HG03575 (cell line): ENCODE results near the gene GLT8D1.
"Not testable (repeated sequence)": the region's sequence is repeated elsewhere in the genome, so short reads cannot be mapped to it uniquely, and the experiment has no call there.

ENCODE experiments used
- ATAC-seq: cut with Tn5 transposase; IDR thresholded peaks from one replicate; pipeline ENCODE4 v1.9.1; 2021; ENCODE audit not compliant: unreplicated experiment, insufficient number of reproducible peaks, low FRiP score; ENCODE audit errors: extremely low read depth

Gene GLT8D1, protein sequence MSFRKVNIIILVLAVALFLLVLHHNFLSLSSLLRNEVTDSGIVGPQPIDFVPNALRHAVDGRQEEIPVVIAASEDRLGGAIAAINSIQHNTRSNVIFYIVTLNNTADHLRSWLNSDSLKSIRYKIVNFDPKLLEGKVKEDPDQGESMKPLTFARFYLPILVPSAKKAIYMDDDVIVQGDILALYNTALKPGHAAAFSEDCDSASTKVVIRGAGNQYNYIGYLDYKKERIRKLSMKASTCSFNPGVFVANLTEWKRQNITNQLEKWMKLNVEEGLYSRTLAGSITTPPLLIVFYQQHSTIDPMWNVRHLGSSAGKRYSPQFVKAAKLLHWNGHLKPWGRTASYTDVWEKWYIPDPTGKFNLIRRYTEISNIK

DNA sequence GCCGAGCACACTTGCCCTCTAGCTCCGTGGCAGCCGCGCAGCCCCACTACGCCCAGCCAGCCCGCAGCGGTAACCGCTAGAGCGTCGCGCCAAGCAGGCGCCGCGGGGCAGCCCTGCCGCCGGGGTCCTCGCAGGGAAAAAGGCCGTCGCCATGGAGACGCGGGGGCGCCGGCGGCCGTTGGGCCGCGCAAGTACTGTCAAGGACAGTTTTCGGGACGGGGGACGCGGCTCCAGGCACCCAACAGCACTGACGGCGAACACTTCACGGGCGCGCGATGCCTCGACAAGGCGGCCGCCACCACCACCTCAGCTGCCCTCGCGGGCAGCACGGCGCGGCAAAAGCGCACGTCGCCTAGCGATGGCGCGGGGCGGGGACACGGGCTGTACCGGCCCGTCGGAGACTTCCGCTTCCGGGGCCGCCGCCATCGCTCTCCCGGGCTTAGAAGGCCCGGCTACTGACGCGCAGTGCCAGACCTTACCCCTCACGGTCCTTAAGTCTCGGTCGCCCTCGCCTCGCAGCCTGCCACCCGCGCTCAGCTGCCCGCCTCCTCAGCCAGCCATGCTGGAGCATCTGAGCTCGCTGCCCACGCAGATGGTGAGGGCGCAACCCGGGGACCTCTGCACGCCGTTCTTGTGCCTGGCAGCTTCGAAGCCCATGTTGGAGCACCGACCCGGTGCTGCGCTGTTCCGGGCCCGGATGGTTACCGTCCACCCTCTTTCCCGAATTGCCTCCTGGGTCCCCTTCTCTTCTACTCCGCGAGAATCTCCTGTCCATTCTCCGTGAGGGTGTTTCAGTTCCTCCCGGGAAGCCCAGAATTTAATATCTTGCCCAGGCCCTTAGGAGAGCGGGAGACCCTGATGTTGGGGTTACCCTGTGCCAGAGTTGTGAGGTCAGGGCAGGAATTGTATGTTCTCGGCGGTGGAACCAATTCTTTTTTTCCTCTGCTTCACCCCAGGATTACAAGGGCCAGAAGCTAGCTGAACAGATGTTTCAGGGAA, at the start of gene GLT8D1, which contains the start of gene SPCS1:
GLT8D1 (minus strand) TSS at position 104 of the 999 bp plus-strand sequence. CDS start 5,331 bp downstream, outside the sequence.
SPCS1 (plus strand) TSS at position 419 of the 999 bp plus-strand sequence; CDS start at position 560, 141 bp downstream.
- peak; percentile 24 for ATAC-seq

DNA sequence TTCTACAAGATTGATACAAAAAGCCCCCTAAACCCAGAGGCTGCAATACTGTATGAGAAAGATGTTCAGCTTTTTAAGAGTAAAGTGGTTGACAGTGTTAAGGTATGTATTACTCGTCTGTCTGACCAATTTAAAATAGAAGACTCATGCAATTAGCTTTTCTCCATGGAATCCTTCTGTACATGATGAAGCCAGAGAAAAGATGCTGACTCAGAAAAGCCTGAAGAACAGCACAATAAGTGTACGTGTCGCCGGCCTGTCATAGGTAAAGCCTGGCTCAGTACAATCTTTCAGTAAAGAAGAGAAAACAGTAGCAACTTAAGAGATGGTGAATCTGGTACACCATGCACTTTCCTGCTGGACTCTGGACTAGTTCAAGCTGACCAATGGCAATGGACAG, 48.8 kb upstream of the GLT8D1 start:
- ATAC-seq, result no peak

DNA sequence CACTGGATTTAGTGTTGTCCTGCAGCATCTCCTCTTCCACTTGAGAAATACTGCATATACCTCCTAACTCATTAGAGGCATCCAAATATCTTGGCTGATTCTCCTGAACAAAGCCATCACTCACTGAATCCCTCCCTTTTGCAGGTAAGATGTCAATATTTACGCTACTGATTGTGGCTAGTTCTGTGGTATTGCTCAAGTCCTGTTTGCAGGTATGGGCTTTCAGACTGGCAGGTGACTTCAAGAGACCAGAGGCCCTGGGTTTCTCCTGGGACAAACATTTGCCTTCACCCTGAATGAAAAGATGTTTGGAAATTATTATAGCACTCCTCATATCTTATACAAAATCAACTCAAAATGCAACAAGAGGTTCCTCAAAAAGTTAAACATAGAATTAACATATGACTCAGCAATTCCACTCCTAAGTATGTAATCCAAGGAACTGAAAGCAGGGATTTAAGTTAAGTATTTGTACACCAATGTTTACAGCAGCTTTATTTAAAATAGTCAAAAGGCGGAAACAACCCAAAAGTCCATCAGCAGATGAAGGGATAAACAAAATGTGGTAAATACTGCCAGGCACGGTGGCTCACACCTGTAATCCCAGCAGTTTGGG, 46.6 kb upstream of the GLT8D1 start:
- ATAC-seq, result no peak

DNA sequence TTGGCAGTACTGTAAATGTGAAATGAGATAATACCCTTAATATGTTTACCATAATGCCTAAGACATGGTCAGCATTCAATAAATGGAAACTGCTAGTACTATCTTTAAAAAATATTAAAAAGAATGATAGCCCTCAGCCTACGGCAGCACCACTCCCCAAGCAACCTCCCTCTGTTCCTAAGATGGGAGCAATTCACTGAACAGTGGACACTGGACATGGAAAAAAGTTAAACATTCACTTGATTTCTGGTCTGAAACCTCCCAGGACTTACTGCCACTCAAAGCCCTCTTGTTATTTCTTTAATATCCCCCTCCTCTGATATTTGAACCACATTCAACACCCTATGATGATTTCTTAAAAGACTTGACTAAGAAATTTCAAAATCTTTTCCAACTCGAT, 38.1 kb upstream of the GLT8D1 start:
- no peak for ATAC-seq

DNA sequence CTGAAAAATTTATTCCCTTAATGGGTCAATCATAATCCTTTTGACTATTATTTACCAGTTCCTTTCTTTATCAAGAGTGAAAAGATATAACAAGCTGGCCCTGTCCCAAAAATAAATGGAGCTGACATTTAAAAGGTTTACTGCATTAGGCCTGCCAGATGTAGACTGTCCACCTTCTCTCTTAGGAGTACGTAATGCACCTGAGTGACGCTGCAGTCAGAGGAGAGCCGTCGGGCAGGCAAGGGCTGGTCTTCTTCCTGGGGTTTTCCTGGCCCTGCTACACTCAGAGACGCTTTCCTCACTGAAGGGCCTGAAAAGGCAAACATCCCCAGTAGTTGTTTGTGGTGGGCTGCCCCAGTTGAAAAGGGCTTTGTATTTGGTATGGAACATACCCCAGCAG, 37.6 kb upstream of the GLT8D1 start:
- ATAC-seq, result no peak

DNA sequence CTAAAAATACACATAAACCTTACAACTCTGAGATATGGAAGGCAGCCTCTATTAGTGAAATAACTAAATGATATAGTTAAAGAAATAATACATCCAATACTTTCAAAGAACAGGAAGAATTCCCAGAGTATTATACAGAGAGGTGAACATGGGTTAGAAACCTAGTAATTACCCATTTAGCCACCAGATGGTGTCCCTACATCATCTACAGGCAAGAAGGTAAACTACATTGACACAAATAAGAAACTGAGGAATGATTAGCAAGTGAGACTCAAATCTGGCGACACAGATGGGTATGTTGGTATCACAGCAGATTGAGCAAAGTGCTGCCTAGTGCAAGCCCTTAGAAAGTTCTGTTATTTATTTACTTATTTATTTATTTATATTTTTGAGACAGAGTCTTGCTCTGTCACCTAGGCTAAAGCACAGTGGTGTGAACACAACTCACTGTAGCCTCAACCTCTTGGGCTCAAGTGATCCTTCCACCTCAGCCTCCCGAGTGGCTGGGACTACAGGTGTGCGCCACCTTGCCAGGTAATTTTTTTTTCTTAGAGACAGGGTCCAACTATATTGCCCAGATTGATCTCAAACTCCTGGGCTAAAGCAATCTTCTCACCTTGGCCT, 36.9 kb upstream of the GLT8D1 start:
- ATAC-seq, result no peak

DNA sequence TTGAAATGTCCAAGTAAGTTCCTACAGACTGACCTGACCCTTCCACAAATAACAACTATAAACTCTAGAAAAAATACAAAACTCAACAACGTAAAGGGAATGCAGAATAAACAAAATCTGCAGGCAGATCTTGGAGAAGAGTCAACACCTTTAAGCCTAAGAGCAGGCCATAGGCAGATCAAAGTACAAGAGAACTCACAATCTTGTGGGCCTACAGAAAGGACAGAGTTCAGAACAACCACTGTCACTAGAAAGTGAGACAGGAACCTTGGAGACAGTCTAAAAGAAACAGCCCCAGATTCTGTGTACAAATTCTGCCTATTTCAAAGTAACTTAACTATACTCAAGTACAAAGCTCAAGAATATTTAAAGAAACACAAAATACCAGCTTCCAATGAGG, 34.1 kb upstream of the GLT8D1 start:
- ATAC-seq, result no peak

DNA sequence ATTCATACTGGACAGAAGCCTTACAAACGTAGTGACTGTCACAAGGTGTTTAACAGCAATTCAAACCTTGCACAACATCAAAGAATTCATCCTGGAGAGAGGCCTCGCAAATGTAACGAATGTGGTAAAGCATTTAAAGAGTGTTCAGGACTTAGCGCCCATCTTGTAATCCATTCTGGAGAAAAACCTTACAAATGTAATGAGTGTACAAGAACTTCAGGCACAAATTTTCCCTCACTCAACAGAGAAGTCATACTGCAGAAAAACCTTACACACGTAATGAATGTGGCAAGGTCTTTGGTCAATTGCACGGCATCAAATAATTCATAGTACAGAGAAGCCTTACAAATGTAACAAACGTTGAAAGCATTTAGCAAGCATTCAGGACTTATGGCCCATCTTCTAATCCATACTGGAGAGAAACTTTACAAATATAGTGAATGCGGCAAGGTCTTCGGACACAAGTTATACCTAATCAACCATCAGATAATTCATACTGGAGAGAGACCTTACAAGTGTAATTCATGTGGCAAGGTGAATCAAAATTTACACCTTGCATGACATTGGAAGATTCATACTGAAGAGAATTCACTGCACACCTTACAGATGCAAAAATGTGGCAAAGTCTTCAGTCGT, 27.8 kb upstream of the GLT8D1 start:
- ATAC-seq, result no peak

DNA sequence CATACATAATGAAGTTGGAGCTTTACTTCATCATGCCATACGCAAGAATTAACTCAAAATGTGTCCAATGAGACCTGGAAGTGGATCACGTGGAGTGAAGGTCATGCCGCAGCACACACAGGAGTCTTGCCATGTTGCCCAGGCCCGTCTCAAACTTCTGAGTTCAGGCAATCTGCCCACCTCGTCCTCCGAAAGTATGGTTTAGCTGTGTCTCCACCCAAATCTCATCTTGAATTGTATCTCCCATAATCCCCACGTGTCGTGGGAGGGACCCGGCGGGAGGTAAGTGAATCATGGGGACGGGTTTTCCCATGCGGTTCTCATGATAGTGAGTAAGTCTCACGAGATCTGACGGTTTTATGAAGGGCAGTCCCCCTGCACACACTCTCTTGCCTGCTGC, 26.0 kb upstream of the GLT8D1 start:
- ATAC-seq, result no peak

DNA sequence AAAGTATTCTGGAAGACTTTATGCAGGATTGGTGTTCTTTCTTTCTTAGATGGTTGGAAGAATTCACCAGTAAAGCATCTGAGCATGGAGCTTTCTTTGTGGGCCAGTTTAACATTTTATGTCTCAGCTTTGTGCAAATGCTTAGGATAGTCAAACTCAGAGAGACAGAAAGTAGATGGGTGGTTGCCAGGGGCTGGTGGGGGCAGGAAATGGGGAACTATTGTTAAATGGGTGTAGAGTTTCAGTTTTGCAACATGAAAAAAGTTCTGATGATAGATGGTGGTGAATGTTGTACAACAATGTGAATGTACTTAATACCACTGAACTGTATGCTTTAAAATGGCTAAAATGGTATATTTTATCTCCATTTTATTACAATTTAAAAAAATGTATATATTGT, 25.1 kb upstream of the GLT8D1 start:
- ATAC-seq, result no peak

DNA sequence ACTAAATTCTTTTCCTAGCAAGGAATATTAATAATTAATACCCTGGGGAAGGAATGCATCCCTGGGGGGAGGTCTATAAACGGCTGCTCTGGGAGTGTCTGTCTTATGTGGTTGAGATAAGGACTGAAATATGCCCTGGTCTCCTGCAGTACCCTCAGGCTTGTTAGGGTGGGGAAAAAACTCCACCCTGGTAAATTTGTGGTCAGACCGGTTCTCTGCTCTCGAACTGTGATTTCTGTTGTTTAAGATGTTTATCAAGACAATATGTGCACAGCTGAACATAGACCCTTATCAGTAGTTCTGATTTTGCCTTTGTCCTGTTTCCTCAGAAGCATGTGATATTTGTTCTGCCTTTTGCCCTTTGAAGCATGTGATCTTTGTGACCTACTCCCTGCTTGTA, 23.2 kb upstream of the GLT8D1 start:
- ATAC-seq, result not testable (repeated sequence)

DNA sequence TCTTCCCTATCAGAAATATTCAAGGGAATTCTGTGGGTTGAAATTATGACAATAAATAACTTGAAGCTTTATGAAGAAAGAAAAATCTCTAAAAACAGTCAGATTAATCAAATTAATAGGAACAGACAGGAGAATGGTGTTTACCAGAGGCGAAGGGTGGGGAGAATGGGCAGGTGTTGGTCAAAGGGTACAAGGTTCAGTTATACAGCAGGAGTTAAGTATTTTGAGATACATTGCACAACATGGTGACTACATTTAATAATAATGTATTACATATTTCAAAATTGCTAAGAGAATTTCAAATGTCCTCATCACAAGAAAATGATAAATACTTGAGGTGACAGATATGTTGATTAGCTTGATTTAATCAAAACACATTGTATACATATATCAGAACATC, 18.9 kb upstream of the GLT8D1 start:
- no peak for ATAC-seq

DNA sequence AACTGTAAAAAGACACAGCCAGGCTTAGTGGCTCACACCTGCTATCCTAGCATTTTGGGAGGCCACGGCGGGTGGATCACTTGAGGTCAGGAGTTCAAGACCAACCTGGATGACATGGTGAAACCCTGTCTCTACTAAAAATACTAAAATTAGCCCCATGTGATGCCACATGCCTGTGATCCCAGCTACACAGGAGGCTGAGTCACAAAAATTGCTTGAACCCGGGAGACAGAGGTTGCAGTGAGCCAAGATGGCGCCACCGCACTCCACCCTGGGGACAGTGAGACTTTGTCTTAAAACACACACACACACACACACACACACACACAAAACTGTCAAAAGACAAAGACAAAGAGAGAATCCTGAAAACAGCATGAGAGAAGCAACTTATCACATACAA, 18.3 kb upstream of the GLT8D1 start:
- ATAC-seq, result no peak

DNA sequence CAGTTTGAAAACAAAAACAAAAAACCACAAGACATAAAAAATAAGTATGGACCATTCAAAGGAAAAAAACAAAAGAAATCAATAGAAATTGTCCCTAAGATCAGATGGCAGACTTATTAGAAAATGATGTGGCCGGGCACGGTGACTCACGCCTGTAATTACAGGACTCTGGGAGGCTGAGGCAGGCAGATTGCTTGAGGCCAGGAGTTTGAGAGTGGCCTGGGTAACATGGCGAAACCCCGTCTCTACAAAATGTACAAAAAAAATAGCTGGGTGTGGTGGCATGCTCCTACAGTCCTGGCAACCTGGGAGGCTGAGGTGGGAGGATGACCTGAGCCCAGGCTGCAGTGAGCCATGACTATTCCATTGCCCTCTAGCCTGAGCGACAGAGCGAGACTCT, 16.9 kb upstream of the GLT8D1 start:
- no peak for ATAC-seq

DNA sequence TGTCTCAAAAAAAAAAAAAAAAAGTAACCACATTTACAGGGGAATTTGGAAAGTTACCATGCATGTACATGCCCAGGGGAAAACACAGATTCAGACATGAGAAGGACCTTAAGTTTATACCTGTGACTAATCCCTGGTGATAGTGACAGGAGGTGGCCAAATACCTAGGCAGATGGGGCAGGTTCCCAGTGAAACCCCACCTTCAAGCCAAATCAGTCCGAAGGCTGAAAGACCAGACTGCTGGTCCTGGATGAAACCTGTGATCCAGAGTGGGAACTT, 16.1 kb upstream of the GLT8D1 start:
- ATAC-seq, result no peak

DNA sequence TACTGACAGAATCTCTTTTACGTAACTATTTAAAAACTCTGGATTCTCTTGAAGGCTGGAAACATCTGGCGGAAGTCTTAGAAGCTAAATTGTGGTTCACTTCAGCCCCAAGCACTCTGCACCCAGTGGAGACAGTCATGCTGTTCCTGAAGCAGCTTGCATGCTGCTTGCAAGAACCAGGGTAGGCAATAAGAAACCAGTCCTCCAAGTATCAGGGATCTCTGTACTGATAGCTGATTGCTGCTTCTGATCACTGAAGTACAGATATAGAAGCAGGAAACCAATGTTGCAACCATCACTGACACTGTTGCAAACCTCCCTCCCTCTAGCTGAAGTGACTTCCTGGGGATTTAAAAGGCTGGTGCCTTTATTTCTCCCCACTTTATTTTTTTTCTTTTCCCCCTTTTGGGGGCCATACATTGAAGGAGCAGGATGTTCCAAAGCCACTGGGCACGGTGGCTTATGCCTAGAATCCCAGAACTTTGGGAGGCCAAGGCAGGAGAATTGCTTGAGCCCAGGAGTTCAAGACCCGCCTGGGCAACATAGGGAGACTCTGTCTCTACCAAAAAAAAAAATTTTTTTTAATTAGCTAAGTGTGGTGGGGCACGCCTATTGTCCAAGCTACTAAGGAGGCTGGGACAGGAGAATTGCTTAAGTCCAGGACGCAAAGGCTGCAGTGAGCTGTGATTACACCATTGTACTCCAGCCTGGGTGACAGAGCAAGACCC, 15.6 kb upstream of the GLT8D1 start:
- ATAC-seq, result no peak

DNA sequence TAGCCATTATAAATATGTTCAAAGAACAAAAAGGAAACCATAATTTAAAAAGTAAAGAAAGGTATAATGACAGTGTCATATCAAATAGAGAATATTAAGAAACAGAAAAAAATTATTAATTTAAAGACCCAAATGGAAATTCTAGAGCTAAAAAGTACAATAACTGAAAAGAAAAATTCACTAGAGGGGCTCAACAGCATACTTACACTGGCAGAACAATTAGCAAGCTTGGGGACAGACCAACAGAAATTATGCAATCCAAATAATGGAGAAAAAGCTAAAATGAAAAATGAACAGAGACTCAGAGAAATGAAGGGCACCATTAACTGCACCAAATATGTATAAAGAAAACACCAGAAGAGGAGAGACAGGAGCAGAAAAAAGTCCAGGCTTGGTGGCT, 14.0 kb upstream of the GLT8D1 start:
- no peak for ATAC-seq

DNA sequence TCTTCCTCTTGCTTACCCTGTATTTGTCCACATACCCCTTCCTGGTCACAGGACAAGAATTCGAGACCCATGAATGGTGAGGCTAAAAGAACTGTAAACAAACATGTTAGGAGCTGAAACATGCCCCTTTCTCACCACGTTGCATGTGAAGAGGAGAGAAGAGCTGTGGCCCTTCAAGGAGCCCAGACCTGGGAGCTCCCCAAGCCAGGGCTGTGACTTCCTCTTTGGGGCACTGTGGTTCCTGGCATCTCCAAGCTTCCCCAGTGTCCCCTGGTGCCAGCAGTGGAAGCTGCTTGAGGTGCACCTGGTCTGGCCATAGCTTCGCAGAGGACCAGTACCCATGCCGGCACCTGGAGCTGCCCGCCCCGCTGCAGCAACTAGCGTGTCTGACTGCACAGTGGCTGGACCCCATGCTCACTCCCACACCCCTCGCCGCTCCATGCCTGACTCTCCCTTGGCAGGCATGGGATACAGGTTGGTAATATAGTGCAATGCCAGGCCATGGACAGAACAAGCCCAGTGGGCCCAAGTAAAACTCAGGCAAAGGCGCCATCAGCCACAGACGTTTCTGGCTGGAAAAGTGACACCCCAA, 10.2 kb upstream of the GLT8D1 start:
- ATAC-seq, result no peak
